Measurements from ENCODE around the gene TEAD1. TPM values are rescaled to one million over a fixed set of nuclear protein-coding genes. Genes with fewer than 3 reads are reported as not detected.

Gene TEAD1
- total RNA-seq, 2 experiments from 2014 or later: 5.6 to 10.8 TPM

GRCh38 chr11:12683874-12684273 lies 9.7 kb downstream of the TEAD1 start:
- no peaks in the 10 kb centered on the region for H4K20me1 ChIP-seq (ENCODE audit: insufficient read depth, low read length)
- BruUV-seq (replicated peaks): no TSS peak
- DNase-seq (ENCODE audit: low spot score): no peak
- no peaks in the 10 kb centered on the region for H3K4me1 ChIP-seq (ENCODE audit: insufficient read depth, low read length, poor library complexity, severe bottlenecking)
- H3K9me3 ChIP-seq (ENCODE audit: low read length): no peaks in the 10 kb centered on the region
- intact Hi-C loops (cut with micrococcal nuclease; ENCODE audit: unreplicated experiment): no loop called here
- POLR2A ChIA-PET: interaction anchor here (0.9 kb wide), 1 partner anchor 139 kb away, joined by 3 read pairs; no protein-coding TSS in a partner anchor
- CTCF ChIA-PET (ENCODE audit: unreplicated experiment): interaction anchor here (1.0 kb wide), 1 partner anchor 9 kb away, joined by 3 read pairs; no protein-coding TSS in a partner anchor
- no peak overlapping the region for H3K4me3 ChIP-seq (ENCODE audit: low read depth, low read length, poor library complexity, severe bottlenecking)
- no peaks in the 10 kb centered on the region for H3K36me3 ChIP-seq (ENCODE audit: insufficient read depth, low read length)
- H3K79me2 ChIP-seq (ENCODE audit: insufficient read depth, low read depth, low read length): no peaks in the 10 kb centered on the region
- no peaks in the 10 kb centered on the region for H3K9me2 ChIP-seq (ENCODE audit: insufficient read depth, low read length)
- H2AFZ ChIP-seq (ENCODE audit: low read length): no peak overlapping the region
- TF ChIP-seq EZH2phosphoT487 (IDR thresholded peaks at IDR 0.05; ENCODE audit: borderline replicate concordance, low read depth, low read length): no peak
- no peak for TF ChIP-seq CTCF (conservative IDR thresholded peaks at IDR 0.05; ENCODE audit: low read length)
- no peak overlapping the region for H3K4me2 ChIP-seq (ENCODE audit: low read length)
- H3K27ac ChIP-seq (ENCODE audit: low read depth, low read length, poor library complexity, severe bottlenecking): no peak overlapping the region

- H3K79me2 ChIP-seq (ENCODE audit: insufficient read depth, low read depth, low read length): no peaks in the 10 kb centered on the region
- CTCF ChIA-PET (ENCODE audit: unreplicated experiment): interaction anchor here (1.0 kb wide), 1 partner anchor 9 kb away, joined by 3 read pairs; no protein-coding TSS in a partner anchor
- BruUV-seq (replicated peaks): no TSS peak
These were observed 10.1 kb downstream of the TEAD1 start for GRCh38 chr11:12684315-12684714.

More at GRCh38 chr11:12684315-12684714, 10.1 kb downstream of the TEAD1 start:
- no peak overlapping the region for H2AFZ ChIP-seq (ENCODE audit: low read length)
- POLR2A ChIA-PET: interaction anchor here (0.6 to 0.9 kb wide), 2 partner anchors 138 to 1716 kb away, joined by 3 read pairs; no protein-coding TSS in a partner anchor
- no peak overlapping the region for H3K4me3 ChIP-seq (ENCODE audit: low read depth, low read length, poor library complexity, severe bottlenecking)
- DNase-seq (ENCODE audit: low spot score): no peak
- H3K9me2 ChIP-seq (ENCODE audit: insufficient read depth, low read length): no peaks in the 10 kb centered on the region
- H3K36me3 ChIP-seq (ENCODE audit: insufficient read depth, low read length): no peaks in the 10 kb centered on the region
- intact Hi-C loops (cut with micrococcal nuclease; ENCODE audit: unreplicated experiment): no loop called here
- TF ChIP-seq EZH2phosphoT487 (IDR thresholded peaks at IDR 0.05; ENCODE audit: borderline replicate concordance, low read depth, low read length): no peak
- TF ChIP-seq CTCF (conservative IDR thresholded peaks at IDR 0.05; ENCODE audit: low read length): no peak
- H3K9me3 ChIP-seq (ENCODE audit: low read length): no peaks in the 10 kb centered on the region
- no peaks in the 10 kb centered on the region for H4K20me1 ChIP-seq (ENCODE audit: insufficient read depth, low read length)
- no peaks in the 10 kb centered on the region for H3K4me1 ChIP-seq (ENCODE audit: insufficient read depth, low read length, poor library complexity, severe bottlenecking)
- H3K4me2 ChIP-seq (ENCODE audit: low read length): no peak overlapping the region
- no peak overlapping the region for H3K27ac ChIP-seq (ENCODE audit: low read depth, low read length, poor library complexity, severe bottlenecking)
